Ovary (tissue), 3 donors: ENCODE measurements around the gene TMPRSS13.

Source experiments
- POLR2A ChIP-seq: fragments of 450-650 bp; IDR thresholded peaks from one replicate; pipeline ENCODE4 v1.6.1; 2017; ENCODE audit warnings: antibody characterized with exemption, mild to moderate bottlenecking, moderate library complexity
- TF ChIP-seq, protein P1 (sequence below), 3 donors: fragments of 450-650 bp in 2 of 3; fragments of 200-600 bp in 1 of 3; IDR thresholded peaks; one replicate each; pipeline versions ENCODE4 v1.5.1 to v1.8.0; 2016 to 2022; ENCODE audit warnings: antibody characterized with exemption in 3 of 3, mild to moderate bottlenecking in 1 of 3
- donor health status: DM: no; HTN: no; CAD: no.

DNA sequence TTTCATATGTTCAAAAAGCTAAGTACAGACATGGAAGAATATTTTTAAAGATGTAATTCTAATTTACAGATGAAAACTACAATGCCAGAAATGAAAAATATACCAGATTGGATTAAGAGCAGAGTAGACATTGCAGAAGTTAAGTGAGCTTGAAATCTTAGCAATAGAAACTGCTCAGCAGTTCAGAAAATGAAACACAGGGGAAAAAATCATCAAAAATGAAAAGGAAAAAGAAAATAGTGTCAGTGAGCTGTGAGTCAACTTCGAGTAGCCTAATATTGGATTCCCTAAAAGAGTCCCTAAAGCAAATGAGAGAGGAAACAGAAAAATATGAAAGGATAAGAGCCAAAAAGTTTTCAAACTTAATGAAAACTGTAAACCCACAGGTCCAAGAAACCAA is 31.2 kb upstream of the TMPRSS13 start:
- TF ChIP-seq, protein P1, sequence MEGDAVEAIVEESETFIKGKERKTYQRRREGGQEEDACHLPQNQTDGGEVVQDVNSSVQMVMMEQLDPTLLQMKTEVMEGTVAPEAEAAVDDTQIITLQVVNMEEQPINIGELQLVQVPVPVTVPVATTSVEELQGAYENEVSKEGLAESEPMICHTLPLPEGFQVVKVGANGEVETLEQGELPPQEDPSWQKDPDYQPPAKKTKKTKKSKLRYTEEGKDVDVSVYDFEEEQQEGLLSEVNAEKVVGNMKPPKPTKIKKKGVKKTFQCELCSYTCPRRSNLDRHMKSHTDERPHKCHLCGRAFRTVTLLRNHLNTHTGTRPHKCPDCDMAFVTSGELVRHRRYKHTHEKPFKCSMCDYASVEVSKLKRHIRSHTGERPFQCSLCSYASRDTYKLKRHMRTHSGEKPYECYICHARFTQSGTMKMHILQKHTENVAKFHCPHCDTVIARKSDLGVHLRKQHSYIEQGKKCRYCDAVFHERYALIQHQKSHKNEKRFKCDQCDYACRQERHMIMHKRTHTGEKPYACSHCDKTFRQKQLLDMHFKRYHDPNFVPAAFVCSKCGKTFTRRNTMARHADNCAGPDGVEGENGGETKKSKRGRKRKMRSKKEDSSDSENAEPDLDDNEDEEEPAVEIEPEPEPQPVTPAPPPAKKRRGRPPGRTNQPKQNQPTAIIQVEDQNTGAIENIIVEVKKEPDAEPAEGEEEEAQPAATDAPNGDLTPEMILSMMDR (IDR thresholded peaks at IDR 0.05): no peak
- TF ChIP-seq POLR2A: no peak
